GM19025 (cell line): Measurements from ENCODE around the gene SGCA.
A peak's percentile ranks its signal among the peaks of the same experiment; 100 is the strongest.

Experiments
- ATAC-seq: cut with Tn5 transposase; IDR thresholded peaks from one replicate; pipeline ENCODE4 v1.9.1; 2021; ENCODE audit warnings: mild to moderate bottlenecking, low read depth, moderate library complexity; ENCODE audit not compliant: unreplicated experiment

SGCA gene

GRCh38 chr17:50205963-50206505 lies 40.2 kb downstream of the SGCA start:
- no peak for ATAC-seq

- ATAC-seq: no peak
These were observed 40.9 kb downstream of the SGCA start for GRCh38 chr17:50206604-50207293.

- no peak for ATAC-seq
These were observed 41.5 kb downstream of the SGCA start for GRCh38 chr17:50207315-50207714.

GRCh38 chr17:50207792-50208567 lies 42.2 kb downstream of the SGCA start:
- no peak for ATAC-seq

GRCh38 chr17:50208611-50209061 lies 42.8 kb downstream of the SGCA start:
- ATAC-seq: no peak

GRCh38 chr17:50209133-50209471 lies 43.3 kb downstream of the SGCA start:
- no peak for ATAC-seq

- ATAC-seq: no peak
These were observed 43.9 kb downstream of the SGCA start for GRCh38 chr17:50209472-50210239.

- no peak for ATAC-seq
These were observed 44.7 kb downstream of the SGCA start for GRCh38 chr17:50210240-50211225.

- no peak for ATAC-seq
These were observed 45.7 kb downstream of the SGCA start for GRCh38 chr17:50211249-50212120.

- no peak for ATAC-seq
These were observed 46.5 kb downstream of the SGCA start for GRCh38 chr17:50212121-50212843.

GRCh38 chr17:50213026-50214022 lies 47.5 kb downstream of the SGCA start:
- ATAC-seq: peak; percentile 73

GRCh38 chr17:50214976-50215760 lies 49.4 kb downstream of the SGCA start:
- ATAC-seq: no peak

- no peak for ATAC-seq
These were observed 51.8 kb downstream of the SGCA start for GRCh38 chr17:50217591-50217990.

GRCh38 chr17:50218071-50218759 lies 52.4 kb downstream of the SGCA start:
- ATAC-seq: no peak

- ATAC-seq: no peak
These were observed 53.0 kb downstream of the SGCA start for GRCh38 chr17:50218771-50219315.
